Neural progenitor cell (in vitro differentiated cells): ENCODE measurements around the gene NRCAM. TPM values are rescaled to one million over a fixed set of nuclear protein-coding genes. Genes with fewer than 3 reads are reported as not detected.

Experiments used
- DNase-seq: peaks from one replicate; pipeline ENCODE4 v3.0.0-alpha.2; 2016; ENCODE audit warnings: low spot score
- H2AFZ ChIP-seq: fragments of 200-600 bp; sonication (generic); replicated peaks from 2 replicates; pipeline ENCODE4 v1.6.1; 2016; ENCODE audit warnings: antibody characterized with exemption
- H3F3A ChIP-seq: fragments of 200-600 bp; sonication (generic); 2 replicates; pipeline ENCODE4 v1.6.1; 2016; ENCODE audit warnings: antibody characterized with exemption, low read depth
- H3K27ac ChIP-seq: fragments of 200-600 bp; sonication (generic); 2 replicates; pipeline ENCODE4 v1.5.1; 2016; ENCODE audit warnings: mild to moderate bottlenecking
- H3K27me3 ChIP-seq: fragments of 200-600 bp; sonication (generic); 2 replicates; pipeline ENCODE4 v1.6.1; 2016; ENCODE audit warnings: mild to moderate bottlenecking, moderate library complexity
- H3K36me3 ChIP-seq: fragments of 200-600 bp; sonication (generic); 2 replicates; pipeline ENCODE4 v1.5.1; 2016
- H3K4me1 ChIP-seq: fragments of 200-600 bp; sonication (generic); 2 replicates; pipeline ENCODE4 v1.6.1; 2016; ENCODE audit warnings: mixed run types
- H3K4me2 ChIP-seq: fragments of 200-600 bp; sonication (generic); 2 replicates; pipeline ENCODE4 v1.6.1; 2016
- H3K4me3 ChIP-seq: fragments of 200-600 bp; sonication (generic); 2 replicates; pipeline ENCODE4 v1.5.1; 2016
- H3K79me2 ChIP-seq: fragments of 200-600 bp; sonication (generic); 2 replicates; pipeline ENCODE4 v1.6.1; 2016; ENCODE audit warnings: low read depth
- H3K9ac ChIP-seq: fragments of 200-600 bp; sonication (generic); 2 replicates; pipeline ENCODE4 v1.6.1; 2016
- H3K9me3 ChIP-seq: fragments of 200-600 bp; sonication (generic); 2 replicates; pipeline ENCODE4 v1.5.1; 2016; ENCODE audit warnings: low read depth
- H4K20me1 ChIP-seq: fragments of 200-600 bp; sonication (generic); 2 replicates; pipeline ENCODE4 v1.6.1; 2016; ENCODE audit warnings: low read depth
- H3K27ac Mint-ChIP-seq: 3 replicates; pipeline ENCODE4 v1.8.0; 2021; ENCODE audit warnings: mixed read lengths
- H3K27me3 Mint-ChIP-seq: 2 replicates; pipeline ENCODE4 v1.8.0; 2022; ENCODE audit warnings: low read depth, mild to moderate bottlenecking, inconsistent platforms, moderate library complexity, mixed read lengths; ENCODE audit not compliant: insufficient read depth
- H3K36me3 Mint-ChIP-seq: 3 replicates; pipeline ENCODE4 v1.8.0; 2021; ENCODE audit warnings: mixed read lengths
- H3K4me1 Mint-ChIP-seq: 3 replicates; pipeline ENCODE4 v1.8.0; 2021; ENCODE audit warnings: mixed read lengths
- H3K4me3 Mint-ChIP-seq: 3 replicates; pipeline ENCODE4 v1.8.0; 2021; ENCODE audit warnings: mild to moderate bottlenecking, moderate library complexity, mixed read lengths
- H3K9me3 Mint-ChIP-seq: 3 replicates; pipeline ENCODE4 v1.8.0; 2020; ENCODE audit warnings: mixed read lengths
- EZH2 ChIP-seq: fragments of 200-600 bp; sonication (generic); IDR thresholded peaks from 2 replicates; pipeline ENCODE4 v1.6.1; 2017; ENCODE audit warnings: antibody characterized with exemption, mild to moderate bottlenecking, moderate library complexity
- EZH2phosphoT487 ChIP-seq: fragments of 200-600 bp; sonication (generic); IDR thresholded peaks from 2 replicates; pipeline ENCODE4 v1.6.1; 2017; ENCODE audit warnings: antibody characterized with exemption
- total RNA-seq: library from RNA; depleted of rRNA; stranded (reverse); fragments of >200 nt; gene quantifications from 2 replicates; pipeline ENCODE4 v1.2.3, GENCODE V29; 2015; ENCODE audit warnings: low replicate concordance
- TF ChIP-seq, protein P1 (sequence below): fragments of 200-600 bp; sonication (generic); IDR thresholded peaks from 2 replicates; pipeline ENCODE4 v1.5.1; 2017; ENCODE audit warnings: antibody characterized with exemption, mild to moderate bottlenecking

NRCAM gene
- total RNA-seq, 1 donor from 2014 or later = 104 TPM

DNA sequence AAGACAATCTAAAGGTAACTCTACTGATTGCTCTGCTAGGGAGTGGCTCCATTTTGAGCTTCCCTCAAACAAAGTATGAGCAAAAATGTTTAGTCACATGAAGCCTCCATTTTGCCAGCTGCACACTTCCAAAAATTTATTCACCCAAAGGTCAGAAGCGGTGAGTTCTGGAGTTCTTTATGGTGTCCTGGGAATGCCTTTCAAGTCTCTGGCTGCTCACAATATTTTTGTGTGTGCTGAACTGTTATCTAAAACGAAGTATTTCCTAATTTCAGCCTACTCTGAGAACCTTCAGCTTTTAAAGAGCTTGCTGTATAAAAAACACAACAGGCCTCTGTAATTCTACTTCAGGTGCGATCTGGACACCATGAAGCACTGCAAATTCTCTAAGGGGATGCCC lies 15.6 kb downstream of the NRCAM start:
- Mint-ChIP-seq H3K4me1 (peaks cover 2% of the 10 kb centered on the region), H3K4me3 (no peak overlapping the region), H3K9me3 (peaks cover 9% of the 10 kb centered on the region), H3K27ac (no peak overlapping the region), H3K36me3 (peaks cover under 1% of the 10 kb centered on the region), H3K27me3 (no peaks in the 10 kb centered on the region)
- H3K27ac ChIP-seq = peak overlapping the region; percentile 4
- peak overlapping the region; percentile 45 for H2AFZ ChIP-seq
- no peak overlapping the region for H3K9ac ChIP-seq
- H3K27me3 ChIP-seq = no peaks in the 10 kb centered on the region
- no peaks in the 10 kb centered on the region for H3K36me3 ChIP-seq
- H3K9me3 ChIP-seq = peaks cover 10% of the 10 kb centered on the region
- peaks cover 11% of the 10 kb centered on the region for H3K4me1 ChIP-seq
- peaks cover 3% of the 10 kb centered on the region for H3K79me2 ChIP-seq
- TF ChIP-seq EZH2 = no peak
- no peak for TF ChIP-seq EZH2phosphoT487
- TF ChIP-seq, protein P1, sequence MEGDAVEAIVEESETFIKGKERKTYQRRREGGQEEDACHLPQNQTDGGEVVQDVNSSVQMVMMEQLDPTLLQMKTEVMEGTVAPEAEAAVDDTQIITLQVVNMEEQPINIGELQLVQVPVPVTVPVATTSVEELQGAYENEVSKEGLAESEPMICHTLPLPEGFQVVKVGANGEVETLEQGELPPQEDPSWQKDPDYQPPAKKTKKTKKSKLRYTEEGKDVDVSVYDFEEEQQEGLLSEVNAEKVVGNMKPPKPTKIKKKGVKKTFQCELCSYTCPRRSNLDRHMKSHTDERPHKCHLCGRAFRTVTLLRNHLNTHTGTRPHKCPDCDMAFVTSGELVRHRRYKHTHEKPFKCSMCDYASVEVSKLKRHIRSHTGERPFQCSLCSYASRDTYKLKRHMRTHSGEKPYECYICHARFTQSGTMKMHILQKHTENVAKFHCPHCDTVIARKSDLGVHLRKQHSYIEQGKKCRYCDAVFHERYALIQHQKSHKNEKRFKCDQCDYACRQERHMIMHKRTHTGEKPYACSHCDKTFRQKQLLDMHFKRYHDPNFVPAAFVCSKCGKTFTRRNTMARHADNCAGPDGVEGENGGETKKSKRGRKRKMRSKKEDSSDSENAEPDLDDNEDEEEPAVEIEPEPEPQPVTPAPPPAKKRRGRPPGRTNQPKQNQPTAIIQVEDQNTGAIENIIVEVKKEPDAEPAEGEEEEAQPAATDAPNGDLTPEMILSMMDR = no peak
- DNase-seq = no peak
- H4K20me1 ChIP-seq = no peaks in the 10 kb centered on the region
- peaks cover 6% of the 10 kb centered on the region for H3F3A ChIP-seq
- H3K4me2 ChIP-seq = peak overlapping the region; percentile 24
- H3K4me3 ChIP-seq = no peak overlapping the region

GRCh38 chr7:108436906-108437305 lies 19.3 kb downstream of the NRCAM start:
- TF ChIP-seq EZH2 (no peak), EZH2phosphoT487 (no peak)
- TF ChIP-seq, protein P1 = no peak
- Histone ChIP-seq H3F3A (peaks cover 6% of the 10 kb centered on the region), H3K27ac (no peak overlapping the region), H2AFZ (no peak overlapping the region), H3K27me3 (no peaks in the 10 kb centered on the region), H3K4me3 (no peak overlapping the region), H3K9me3 (peaks cover 10% of the 10 kb centered on the region), H3K36me3 (no peaks in the 10 kb centered on the region), H4K20me1 (no peaks in the 10 kb centered on the region), H3K9ac (no peak overlapping the region), H3K4me1 (peaks cover 19% of the 10 kb centered on the region), H3K79me2 (peaks cover 3% of the 10 kb centered on the region), H3K4me2 (no peak overlapping the region)
- H3K4me3 Mint-ChIP-seq = no peak overlapping the region
- H3K27me3 Mint-ChIP-seq = no peaks in the 10 kb centered on the region
- peaks cover 19% of the 10 kb centered on the region for H3K9me3 Mint-ChIP-seq
- H3K4me1 Mint-ChIP-seq = no peaks in the 10 kb centered on the region
- DNase-seq = no peak
- peaks cover 3% of the 10 kb centered on the region for H3K36me3 Mint-ChIP-seq
- no peak overlapping the region for H3K27ac Mint-ChIP-seq

DNA sequence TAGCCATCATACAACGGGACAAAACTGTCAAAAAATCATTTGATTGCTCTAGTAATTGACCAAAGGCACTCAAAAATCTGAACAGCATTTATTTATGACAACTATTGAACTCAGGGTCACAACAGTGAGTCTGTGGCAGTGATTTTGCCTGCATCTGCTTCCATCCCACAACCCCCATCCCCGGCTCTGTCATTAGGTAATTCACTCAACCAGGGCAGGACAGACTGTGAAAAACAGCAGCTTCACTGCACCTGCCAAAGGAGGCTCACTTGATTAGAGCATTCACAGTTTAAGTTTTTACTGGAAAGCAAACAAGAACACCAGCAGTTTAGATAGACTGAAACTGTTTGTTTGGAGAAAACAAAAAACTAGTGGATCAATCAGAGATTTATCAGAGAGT lies 22.2 kb downstream of the NRCAM start:
- Mint-ChIP-seq H3K9me3 (peaks cover 19% of the 10 kb centered on the region), H3K27ac (no peak overlapping the region), H3K4me3 (no peak overlapping the region), H3K4me1 (peaks cover 10% of the 10 kb centered on the region), H3K36me3 (peaks cover 3% of the 10 kb centered on the region), H3K27me3 (no peaks in the 10 kb centered on the region)
- TF ChIP-seq, protein P1 = no peak
- no peak for TF ChIP-seq EZH2phosphoT487
- no peak for TF ChIP-seq EZH2
- Histone ChIP-seq H3K4me2 (no peak overlapping the region), H3K4me1 (peaks cover 7% of the 10 kb centered on the region), H4K20me1 (no peaks in the 10 kb centered on the region), H3K4me3 (no peak overlapping the region), H3F3A (no peaks in the 10 kb centered on the region), H3K79me2 (peaks cover 3% of the 10 kb centered on the region), H3K27ac (no peak overlapping the region), H2AFZ (no peak overlapping the region), H3K9ac (no peak overlapping the region), H3K27me3 (no peaks in the 10 kb centered on the region), H3K9me3 (peaks cover 10% of the 10 kb centered on the region), H3K36me3 (no peaks in the 10 kb centered on the region)
- no peak for DNase-seq
